HG03565 (cell line): ENCODE measurements around the gene GUSB.
"Not testable (repeated sequence)": the region's sequence is repeated elsewhere in the genome, so short reads cannot be mapped to it uniquely, and the experiment has no call there.

Experiments
- ATAC-seq: cut with Tn5 transposase; IDR thresholded peaks from one replicate; pipeline ENCODE4 v1.9.1; 2021; ENCODE audit warnings: mild to moderate bottlenecking, moderate library complexity; ENCODE audit not compliant: unreplicated experiment

The GUSB gene

DNA sequence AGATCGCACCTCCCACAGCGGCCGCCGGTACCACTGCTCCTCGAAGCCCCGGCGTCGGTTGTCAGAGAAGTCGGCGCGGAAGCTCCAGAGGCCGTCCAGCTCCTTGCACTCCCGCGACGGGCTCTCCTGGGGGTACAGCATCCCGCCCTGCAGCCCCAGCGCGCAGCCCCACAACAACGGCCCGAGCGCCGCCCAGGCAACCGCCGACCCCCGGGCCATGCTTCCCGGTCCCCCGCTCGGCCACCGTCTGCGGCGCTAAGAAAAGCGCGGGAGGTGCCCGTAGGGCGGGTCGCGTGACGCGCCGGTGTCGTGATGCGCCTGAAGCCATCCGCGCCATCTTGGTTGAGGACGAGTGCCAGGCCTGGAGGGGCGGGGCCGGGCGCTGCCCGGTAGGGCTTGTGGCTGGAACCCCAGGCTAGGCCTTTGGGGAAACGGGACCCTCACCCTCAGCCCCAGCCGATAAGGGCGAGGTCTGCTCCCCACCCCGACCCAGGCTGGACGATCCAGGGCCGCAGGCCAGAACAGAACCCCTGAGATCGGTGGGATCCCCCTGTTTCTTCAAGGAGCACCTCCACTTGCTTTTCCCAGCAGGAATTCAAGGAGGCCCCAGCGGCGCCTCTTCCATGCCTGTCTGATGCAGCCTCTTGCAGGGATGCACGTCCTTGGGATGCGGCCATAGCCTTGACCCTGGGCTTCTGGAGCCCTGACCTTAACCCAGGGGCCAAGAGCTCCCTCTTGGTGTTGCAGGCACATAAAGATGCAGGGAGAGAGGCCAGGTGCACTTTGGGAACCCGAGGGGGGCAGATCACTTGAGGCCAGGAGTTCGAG is at the start of gene GUSB:
Gene GUSB, minus strand, starts transcription at position 249 of the 828 bp plus-strand sequence. Its CDS starts 30 bp downstream, at position 219.
- peak; percentile 64 for ATAC-seq

DNA sequence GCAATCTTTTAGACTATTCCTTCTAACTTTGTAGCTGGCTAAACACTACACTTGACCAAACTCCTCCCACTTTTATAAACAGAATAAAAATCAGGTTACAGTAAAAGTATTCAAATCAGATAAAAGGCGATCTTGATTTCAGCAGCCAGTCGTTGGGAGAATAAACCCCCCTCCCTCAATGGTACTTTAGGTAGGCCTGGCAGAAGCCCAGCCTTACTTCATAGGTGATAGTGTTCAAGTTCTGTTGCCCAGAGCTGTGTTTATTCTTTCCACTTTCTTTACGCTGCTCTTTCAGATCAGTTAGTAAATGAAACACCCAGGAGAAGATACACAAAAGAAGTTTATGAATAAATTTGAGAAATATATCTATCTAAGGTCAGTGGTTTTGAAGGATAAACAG is 46.3 kb upstream of the GUSB start:
- not testable (repeated sequence) for ATAC-seq

- no peak for ATAC-seq
Measured at GRCh38 chr7:66016131-66016461, 34.1 kb upstream of the GUSB start.

- ATAC-seq = no peak
Measured at GRCh38 chr7:66015440-66016130, 33.6 kb upstream of the GUSB start.

- ATAC-seq = no peak
Measured at GRCh38 chr7:66013938-66014337, 31.9 kb upstream of the GUSB start.

DNA sequence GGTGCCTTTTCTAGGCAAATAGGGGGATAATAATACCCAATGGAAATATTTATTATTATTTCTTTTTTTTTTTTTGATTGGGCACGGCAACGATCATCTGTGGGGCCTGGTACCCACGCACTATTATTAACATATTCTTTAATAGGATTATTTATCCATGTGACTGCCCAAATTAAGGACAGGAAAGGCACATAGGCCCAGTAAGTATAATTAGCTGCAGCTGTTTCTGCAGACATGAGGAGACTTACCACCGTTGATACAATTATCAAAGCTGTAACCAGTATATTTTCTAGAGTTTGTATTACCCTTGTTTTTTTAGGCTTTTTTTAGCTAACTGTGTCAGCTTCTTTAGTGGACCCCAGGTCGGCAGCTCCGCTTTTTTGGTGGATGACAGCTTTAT is 25.2 kb upstream of the GUSB start:
- ATAC-seq = no peak

GRCh38 chr7:66005115-66005671 is 23.2 kb upstream of the GUSB start:
- ATAC-seq = not testable (repeated sequence)

DNA sequence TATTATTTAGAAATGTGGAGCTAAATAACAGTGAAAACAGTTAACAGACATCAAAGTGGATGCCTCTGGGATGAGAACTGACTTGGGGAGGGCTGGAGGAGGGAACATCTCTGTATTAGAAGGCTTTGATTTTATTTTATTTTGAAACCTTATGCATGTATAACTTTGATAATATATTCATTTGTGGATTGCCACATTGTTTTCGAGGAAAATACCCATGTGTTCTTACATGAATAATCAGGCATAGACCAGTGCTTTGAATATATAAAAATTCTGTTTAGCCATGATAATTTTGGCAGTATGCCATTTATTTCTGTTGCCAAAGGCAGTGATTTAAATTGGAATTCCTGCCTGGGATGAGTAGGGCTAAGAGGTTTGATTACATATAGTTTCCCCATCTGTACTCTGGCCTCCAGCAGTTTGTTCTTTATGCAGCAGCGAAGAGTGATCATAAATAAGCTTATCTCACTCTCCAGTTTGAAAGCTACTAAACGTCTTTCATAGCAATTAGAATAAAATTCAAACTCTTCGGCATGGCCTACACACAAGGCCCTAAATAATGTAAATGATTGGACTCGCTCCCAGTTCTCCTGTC is 18.9 kb upstream of the GUSB start:
- not testable (repeated sequence) for ATAC-seq

GRCh38 chr7:65994984-65995383 is 13.0 kb upstream of the GUSB start:
- not testable (repeated sequence) for ATAC-seq

- ATAC-seq = no peak
Measured at GRCh38 chr7:65992526-65992925, 10.5 kb upstream of the GUSB start.

GRCh38 chr7:65991829-65992228 is 9.8 kb upstream of the GUSB start:
- not testable (repeated sequence) for ATAC-seq

GRCh38 chr7:65989694-65990080 is 7.7 kb upstream of the GUSB start:
- no peak for ATAC-seq

DNA sequence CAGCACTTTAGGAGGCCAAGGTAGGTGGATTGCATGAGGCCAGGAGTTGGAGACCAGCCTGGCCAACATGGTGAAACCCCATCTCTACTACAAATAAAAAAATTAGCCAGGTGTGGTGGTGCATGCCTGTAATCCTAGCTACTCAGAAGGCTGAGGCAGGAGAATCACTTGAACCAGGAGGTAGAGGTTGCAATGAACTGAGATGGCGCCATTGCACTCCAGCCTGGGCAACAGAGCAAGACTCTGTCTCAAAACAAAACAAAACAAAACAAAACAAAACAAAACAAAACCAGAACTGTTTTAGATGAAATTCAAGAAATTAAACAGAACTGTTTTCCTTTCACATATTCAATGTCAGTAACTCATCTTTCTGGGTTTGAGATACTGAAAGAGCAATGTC is 6.5 kb upstream of the GUSB start:
- not testable (repeated sequence) for ATAC-seq

DNA sequence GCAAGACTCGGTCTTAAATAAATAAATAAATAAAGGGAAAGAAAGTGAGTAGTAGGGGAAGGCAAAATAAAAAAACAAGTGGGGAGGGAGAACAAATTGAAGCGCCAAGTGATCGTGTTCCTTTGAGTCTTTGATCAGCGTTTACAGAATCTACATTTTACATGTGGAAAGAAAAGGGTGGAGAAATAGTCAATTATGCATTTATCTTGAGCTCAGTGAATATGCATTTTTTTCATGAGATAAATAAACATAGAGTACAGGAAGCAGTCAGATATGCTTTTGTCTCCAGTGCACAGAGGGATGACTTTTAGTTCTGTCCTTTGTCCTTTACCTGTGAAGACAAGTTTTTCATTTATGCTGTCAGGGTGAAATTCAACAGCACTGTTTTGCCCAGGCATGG is 6.1 kb upstream of the GUSB start:
- ATAC-seq = no peak

GRCh38 chr7:65983965-65984658 is 2.1 kb upstream of the GUSB start:
- no peak for ATAC-seq

- peak; percentile 79 for ATAC-seq
Measured at GRCh38 chr7:65980478-65981250, 1.3 kb downstream of the GUSB start.

DNA sequence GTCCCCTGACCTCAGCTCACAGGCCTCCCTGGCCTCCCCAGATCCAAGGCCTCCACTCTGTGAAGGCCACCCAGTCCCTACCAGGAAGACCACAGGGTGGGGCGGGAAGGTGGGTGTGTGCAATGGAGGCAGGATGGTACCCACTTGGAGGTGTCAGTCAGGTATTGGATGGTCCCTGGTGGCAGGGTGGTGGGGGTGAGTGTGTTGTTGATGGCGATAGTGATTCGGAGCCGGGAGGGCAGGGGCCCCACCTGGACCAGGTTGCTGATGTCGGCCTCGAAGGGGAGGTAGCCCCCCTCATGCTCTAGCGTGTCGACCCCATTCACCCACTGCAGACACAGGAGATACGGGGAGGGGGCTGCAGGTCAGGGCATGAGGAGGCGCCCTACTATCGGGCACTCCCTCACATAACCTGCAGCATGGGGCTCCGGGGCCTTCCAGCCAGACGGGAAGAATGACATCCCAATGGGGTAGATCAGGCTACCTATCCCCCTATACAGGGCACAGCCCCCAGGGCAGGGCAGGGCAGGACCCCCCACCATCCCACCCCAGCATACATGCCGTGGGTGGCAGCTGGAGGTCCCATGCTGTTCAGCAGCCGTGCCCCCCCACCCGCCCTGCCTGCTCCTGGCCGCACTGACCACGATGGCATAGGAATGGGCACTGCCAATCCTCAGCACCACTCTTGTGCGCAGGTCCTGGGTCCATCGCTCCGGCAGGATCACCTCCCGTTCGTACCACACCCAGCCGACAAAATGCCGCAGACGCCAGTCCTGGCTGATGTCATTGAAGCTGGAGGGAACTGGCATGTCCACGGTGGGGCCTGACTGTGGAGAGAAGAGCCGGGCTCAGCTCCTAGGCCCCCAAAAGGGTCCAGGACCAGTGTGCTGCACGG is 2.2 kb downstream of the GUSB start:
- no peak for ATAC-seq

- ATAC-seq = no peak
Measured at GRCh38 chr7:65978891-65979582, 3.0 kb downstream of the GUSB start.
